ENCODE results near the gene IL20RB. TPM values are rescaled to one million over a fixed set of nuclear protein-coding genes. Genes with fewer than 3 reads are reported as not detected.

The IL20RB gene
- total RNA-seq, 2 experiments from 2014 or later: 1.1 to 3.1 TPM

DNA sequence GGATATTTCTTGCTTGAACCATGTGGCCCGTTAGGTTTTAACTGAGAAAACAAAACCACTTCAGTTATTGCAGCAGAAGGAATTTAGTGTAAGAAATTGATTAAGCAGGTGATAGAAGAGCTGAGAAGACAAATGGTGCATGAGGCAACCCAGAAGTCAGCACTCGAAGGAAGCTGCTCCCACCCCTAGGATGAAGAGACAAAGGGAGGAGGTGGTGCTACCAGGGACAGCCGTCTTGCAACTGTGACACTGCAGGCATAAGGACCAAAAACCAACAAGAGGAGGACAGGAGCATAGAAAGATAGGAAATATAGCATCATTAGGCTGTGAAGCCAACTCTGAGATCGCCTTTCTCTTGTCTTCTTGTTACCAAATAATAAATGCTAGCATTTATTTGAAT is 89.0 kb downstream of the IL20RB start:
- no peaks in the 10 kb centered on the region for H4K20me1 ChIP-seq (ENCODE audit: insufficient read depth, low read length)
- no peak for TF ChIP-seq EZH2phosphoT487 (IDR thresholded peaks at IDR 0.05; ENCODE audit: borderline replicate concordance, low read depth, low read length)
- TF ChIP-seq, protein P1, sequence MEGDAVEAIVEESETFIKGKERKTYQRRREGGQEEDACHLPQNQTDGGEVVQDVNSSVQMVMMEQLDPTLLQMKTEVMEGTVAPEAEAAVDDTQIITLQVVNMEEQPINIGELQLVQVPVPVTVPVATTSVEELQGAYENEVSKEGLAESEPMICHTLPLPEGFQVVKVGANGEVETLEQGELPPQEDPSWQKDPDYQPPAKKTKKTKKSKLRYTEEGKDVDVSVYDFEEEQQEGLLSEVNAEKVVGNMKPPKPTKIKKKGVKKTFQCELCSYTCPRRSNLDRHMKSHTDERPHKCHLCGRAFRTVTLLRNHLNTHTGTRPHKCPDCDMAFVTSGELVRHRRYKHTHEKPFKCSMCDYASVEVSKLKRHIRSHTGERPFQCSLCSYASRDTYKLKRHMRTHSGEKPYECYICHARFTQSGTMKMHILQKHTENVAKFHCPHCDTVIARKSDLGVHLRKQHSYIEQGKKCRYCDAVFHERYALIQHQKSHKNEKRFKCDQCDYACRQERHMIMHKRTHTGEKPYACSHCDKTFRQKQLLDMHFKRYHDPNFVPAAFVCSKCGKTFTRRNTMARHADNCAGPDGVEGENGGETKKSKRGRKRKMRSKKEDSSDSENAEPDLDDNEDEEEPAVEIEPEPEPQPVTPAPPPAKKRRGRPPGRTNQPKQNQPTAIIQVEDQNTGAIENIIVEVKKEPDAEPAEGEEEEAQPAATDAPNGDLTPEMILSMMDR (conservative IDR thresholded peaks at IDR 0.05; ENCODE audit: low read length): no peak
- H3K9me3 ChIP-seq (ENCODE audit: low read length): no peaks in the 10 kb centered on the region
- H3K4me1 ChIP-seq (ENCODE audit: insufficient read depth, low read length, poor library complexity, severe bottlenecking): no peaks in the 10 kb centered on the region
- H2AFZ ChIP-seq (ENCODE audit: low read length): no peak overlapping the region
- CTCF ChIA-PET (ENCODE audit: unreplicated experiment): no interaction called here
- no TSS peak for BruUV-seq (replicated peaks)
- H3K4me2 ChIP-seq (ENCODE audit: low read length): no peak overlapping the region
- no peak for DNase-seq (ENCODE audit: low spot score)
- no peak overlapping the region for H3K4me3 ChIP-seq (ENCODE audit: low read depth, low read length, poor library complexity, severe bottlenecking)
- no peaks in the 10 kb centered on the region for H3K36me3 ChIP-seq (ENCODE audit: insufficient read depth, low read length)
- intact Hi-C loops (cut with micrococcal nuclease; ENCODE audit: unreplicated experiment): no loop called here
- no peaks in the 10 kb centered on the region for H3K79me2 ChIP-seq (ENCODE audit: insufficient read depth, low read depth, low read length)
- no peaks in the 10 kb centered on the region for H3K9me2 ChIP-seq (ENCODE audit: insufficient read depth, low read length)
- no peak overlapping the region for H3K27ac ChIP-seq (ENCODE audit: low read depth, low read length, poor library complexity, severe bottlenecking)
- POLR2A ChIA-PET: interaction anchor here (0.6 kb wide), 1 partner anchor 743 kb away, joined by 5 read pairs; no protein-coding TSS in a partner anchor

DNA sequence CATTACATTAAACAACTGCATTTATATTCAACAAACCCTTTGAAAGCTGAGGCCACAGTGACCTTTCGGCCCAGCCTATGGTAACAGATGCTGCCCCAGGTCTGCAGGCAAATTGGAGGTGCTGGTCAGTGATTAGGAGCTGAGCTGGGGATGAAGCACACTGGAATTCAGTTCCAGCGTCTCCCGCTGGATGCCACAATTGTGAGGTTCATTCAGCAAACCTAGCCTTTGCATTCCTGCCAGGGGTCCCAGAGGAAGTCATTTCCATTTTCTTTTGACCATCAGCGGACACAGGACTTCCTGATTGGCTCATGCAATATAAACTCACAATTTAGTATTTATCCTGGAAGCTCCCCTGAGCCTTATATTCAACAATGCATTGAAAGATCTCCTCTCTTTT is 89.5 kb downstream of the IL20RB start:
- CTCF ChIA-PET (ENCODE audit: unreplicated experiment): no interaction called here

DNA sequence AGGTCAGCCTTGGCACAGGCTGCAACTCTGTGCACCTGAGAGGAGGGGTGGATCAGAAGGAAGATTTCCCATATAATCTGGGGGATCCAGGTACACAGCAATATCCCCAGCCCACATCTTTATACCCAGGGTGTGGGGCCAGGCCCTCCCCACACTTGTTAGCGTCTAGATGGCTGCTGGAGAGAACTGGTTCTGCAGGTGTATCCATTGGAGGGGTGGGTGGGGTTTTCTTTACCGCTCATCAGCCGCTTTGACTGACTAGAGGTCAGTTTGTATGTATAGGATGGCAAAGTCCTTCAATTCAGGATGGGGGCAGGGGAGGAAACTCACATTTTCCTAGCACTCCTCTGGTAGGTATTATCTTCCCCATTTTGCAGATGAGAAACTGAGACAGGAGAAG is 92.5 kb downstream of the IL20RB start:
- DNase-seq (ENCODE audit: low spot score): no peak
- no peak overlapping the region for H3K27ac ChIP-seq (ENCODE audit: low read depth, low read length, poor library complexity, severe bottlenecking)
- no peak for TF ChIP-seq EZH2phosphoT487 (IDR thresholded peaks at IDR 0.05; ENCODE audit: borderline replicate concordance, low read depth, low read length)
- TF ChIP-seq, protein P1 (conservative IDR thresholded peaks at IDR 0.05; ENCODE audit: low read length): no peak
- no peaks in the 10 kb centered on the region for H3K9me2 ChIP-seq (ENCODE audit: insufficient read depth, low read length)
- H3K79me2 ChIP-seq (ENCODE audit: insufficient read depth, low read depth, low read length): no peaks in the 10 kb centered on the region
- BruUV-seq (replicated peaks): no TSS peak
- H3K9me3 ChIP-seq (ENCODE audit: low read length): no peaks in the 10 kb centered on the region
- ChIA-PET POLR2A (no interaction called here), CTCF (ENCODE audit: unreplicated experiment) (no interaction called here)
- no peaks in the 10 kb centered on the region for H3K4me1 ChIP-seq (ENCODE audit: insufficient read depth, low read length, poor library complexity, severe bottlenecking)
- H4K20me1 ChIP-seq (ENCODE audit: insufficient read depth, low read length): no peaks in the 10 kb centered on the region
- intact Hi-C loops (cut with micrococcal nuclease; ENCODE audit: unreplicated experiment): no loop called here
- H3K4me3 ChIP-seq (ENCODE audit: low read depth, low read length, poor library complexity, severe bottlenecking): no peak overlapping the region
- no peaks in the 10 kb centered on the region for H3K36me3 ChIP-seq (ENCODE audit: insufficient read depth, low read length)
- H2AFZ ChIP-seq (ENCODE audit: low read length): no peak overlapping the region
- H3K4me2 ChIP-seq (ENCODE audit: low read length): no peak overlapping the region

More for the DNA sequence above, 89.5 kb downstream of the IL20RB start:
- intact Hi-C loops (cut with micrococcal nuclease; ENCODE audit: unreplicated experiment): no loop called here
- TF ChIP-seq EZH2phosphoT487 (IDR thresholded peaks at IDR 0.05; ENCODE audit: borderline replicate concordance, low read depth, low read length): no peak
- TF ChIP-seq, protein P1 (conservative IDR thresholded peaks at IDR 0.05; ENCODE audit: low read length): no peak
- POLR2A ChIA-PET: interaction anchor here (0.6 kb wide), 1 partner anchor 744 kb away, joined by 5 read pairs; no protein-coding TSS in a partner anchor
- no peaks in the 10 kb centered on the region for H3K9me2 ChIP-seq (ENCODE audit: insufficient read depth, low read length)
- no peak for DNase-seq (ENCODE audit: low spot score)
- H3K36me3 ChIP-seq (ENCODE audit: insufficient read depth, low read length): no peaks in the 10 kb centered on the region
- H3K79me2 ChIP-seq (ENCODE audit: insufficient read depth, low read depth, low read length): no peaks in the 10 kb centered on the region
- no TSS peak for BruUV-seq (replicated peaks)
- H3K4me2 ChIP-seq (ENCODE audit: low read length): no peak overlapping the region
- H4K20me1 ChIP-seq (ENCODE audit: insufficient read depth, low read length): no peaks in the 10 kb centered on the region
- H3K9me3 ChIP-seq (ENCODE audit: low read length): no peaks in the 10 kb centered on the region
- no peak overlapping the region for H2AFZ ChIP-seq (ENCODE audit: low read length)
- no peak overlapping the region for H3K27ac ChIP-seq (ENCODE audit: low read depth, low read length, poor library complexity, severe bottlenecking)
- no peaks in the 10 kb centered on the region for H3K4me1 ChIP-seq (ENCODE audit: insufficient read depth, low read length, poor library complexity, severe bottlenecking)
- H3K4me3 ChIP-seq (ENCODE audit: low read depth, low read length, poor library complexity, severe bottlenecking): no peak overlapping the region

All from OCI-LY7 (cell line).